HG03558 (cell line): ENCODE data around the gene TTC33.

ENCODE experiments used
- ATAC-seq: cut with Tn5 transposase; IDR thresholded peaks from one replicate; pipeline ENCODE4 v1.9.1; 2021; ENCODE audit warnings: moderate number of reproducible peaks; ENCODE audit not compliant: unreplicated experiment; ENCODE audit errors: extremely low read depth

Gene TTC33

DNA sequence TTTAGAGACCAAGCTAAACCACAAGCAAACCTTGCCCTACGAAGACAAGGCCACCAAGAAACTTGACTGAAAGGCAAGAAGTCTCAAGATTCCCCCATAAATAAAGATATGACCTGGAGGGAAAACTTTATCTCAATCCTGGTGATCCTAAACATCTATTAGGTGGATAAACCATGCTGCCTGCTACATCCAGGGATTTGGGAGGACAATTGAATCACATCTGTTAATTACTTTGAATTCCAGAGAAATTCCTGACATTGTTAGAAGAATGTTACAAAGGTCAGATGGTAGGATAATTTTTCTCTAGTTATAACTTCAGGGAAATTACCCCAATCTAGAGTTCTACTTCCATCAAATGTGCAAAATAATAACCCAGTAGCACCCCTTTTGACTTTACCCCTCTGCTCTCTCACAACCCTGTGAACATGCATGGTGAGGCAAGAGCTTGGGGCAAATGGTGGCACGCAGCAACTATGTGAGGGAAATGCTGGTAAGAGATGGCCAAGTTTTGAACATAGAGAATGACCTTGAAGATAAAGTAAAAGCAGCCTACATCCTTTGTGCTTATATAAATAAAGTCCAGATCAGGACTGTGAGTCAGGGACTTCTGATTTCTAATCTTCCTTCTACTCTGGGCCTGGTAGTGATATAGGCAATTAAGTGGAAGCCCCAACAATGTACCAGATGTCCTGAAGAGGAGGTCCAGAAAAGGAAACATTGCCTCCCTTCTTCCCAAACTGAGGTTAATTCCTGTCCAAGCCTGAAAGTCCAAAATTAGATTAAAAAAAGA is 133.1 kb downstream of the TTC33 start:
- no peak for ATAC-seq

GRCh38 chr5:40619421-40619820 is 136.3 kb downstream of the TTC33 start:
- ATAC-seq = no peak

- ATAC-seq = no peak
These were observed 136.8 kb downstream of the TTC33 start for GRCh38 chr5:40618926-40619325.

DNA sequence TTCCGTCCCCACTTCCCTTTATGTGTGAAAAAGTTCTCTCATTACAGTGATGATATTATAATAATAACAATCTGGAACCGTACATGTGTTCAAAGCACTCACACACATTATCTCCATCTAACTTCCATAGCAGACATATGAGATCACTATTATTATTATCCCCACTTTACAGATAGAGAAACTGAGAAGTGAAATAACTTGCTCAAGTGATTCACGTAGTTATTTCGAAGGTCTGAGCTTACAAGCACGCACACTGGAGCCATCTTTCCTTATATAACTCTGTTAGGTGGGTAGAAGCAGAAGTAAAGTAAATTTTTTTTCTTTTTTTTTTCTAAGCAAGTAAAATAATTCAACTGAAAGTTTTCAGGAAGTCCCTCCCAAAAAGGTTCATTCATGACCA is 139.0 kb downstream of the TTC33 start:
- no peak for ATAC-seq

DNA sequence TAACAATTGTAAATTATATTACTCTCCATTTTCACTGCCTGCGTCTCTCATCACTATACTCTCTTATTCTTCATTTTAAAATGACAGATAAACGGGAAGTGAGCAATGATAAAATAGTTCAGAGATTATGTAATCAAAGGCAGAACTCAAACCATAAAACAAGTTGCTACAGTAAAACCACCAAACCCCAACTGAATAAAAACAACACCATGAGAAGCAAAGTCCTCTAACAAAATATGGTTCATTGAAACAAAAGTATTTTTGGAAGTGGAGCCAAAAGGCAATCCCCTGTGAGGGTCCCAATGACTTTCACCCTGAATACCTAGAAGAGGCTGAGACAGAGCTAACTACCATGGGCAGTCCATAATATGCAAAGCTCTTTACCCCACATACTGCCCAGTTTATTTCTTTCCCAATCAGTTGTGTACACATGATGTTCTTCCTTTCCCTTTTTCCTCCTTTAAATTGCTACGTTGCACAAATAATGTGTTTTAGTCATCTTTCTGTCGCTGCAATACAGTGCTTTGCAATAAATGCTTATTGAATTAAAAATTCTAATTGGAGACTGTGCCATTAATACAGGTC is 140.1 kb downstream of the TTC33 start:
- no peak for ATAC-seq

GRCh38 chr5:40614923-40615585 is 140.7 kb downstream of the TTC33 start:
- ATAC-seq = no peak

DNA sequence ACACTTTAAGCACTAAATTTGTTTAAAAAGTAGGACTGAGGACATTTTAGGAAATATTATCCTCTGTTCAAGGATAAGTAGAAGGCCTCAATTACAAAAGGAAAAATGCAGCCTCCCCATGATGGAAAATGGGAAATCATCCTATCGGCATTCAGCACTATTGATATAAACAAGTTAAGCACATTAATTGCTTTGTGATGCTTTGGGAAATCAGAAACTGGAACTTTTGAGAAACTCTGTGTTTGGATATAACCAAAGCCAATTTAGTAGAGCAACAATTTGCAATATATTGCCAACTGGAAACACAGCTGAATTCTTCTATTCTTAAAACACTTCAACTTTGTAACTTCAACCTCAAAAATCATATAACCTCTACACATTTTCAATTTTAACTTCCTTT is 141.3 kb downstream of the TTC33 start:
- no peak for ATAC-seq

DNA sequence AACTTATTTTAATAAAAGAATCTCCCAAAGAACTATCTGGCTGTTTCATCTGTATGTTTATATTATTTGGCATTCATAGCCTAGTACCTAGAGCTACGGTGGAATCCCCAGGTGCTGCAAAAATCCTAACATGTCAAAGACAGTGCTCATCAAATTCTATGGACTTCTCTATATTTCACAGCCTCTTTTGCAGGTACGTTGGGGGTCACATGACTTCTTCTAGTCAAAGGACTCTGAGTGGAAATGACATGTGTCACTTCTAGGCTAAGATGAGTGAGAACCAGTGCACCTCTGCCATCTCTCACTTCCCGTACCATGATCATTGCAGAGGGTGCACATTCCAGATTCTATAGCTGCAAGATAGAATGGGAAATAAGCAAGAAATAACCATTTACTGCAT is 148.6 kb downstream of the TTC33 start:
- no peak for ATAC-seq

DNA sequence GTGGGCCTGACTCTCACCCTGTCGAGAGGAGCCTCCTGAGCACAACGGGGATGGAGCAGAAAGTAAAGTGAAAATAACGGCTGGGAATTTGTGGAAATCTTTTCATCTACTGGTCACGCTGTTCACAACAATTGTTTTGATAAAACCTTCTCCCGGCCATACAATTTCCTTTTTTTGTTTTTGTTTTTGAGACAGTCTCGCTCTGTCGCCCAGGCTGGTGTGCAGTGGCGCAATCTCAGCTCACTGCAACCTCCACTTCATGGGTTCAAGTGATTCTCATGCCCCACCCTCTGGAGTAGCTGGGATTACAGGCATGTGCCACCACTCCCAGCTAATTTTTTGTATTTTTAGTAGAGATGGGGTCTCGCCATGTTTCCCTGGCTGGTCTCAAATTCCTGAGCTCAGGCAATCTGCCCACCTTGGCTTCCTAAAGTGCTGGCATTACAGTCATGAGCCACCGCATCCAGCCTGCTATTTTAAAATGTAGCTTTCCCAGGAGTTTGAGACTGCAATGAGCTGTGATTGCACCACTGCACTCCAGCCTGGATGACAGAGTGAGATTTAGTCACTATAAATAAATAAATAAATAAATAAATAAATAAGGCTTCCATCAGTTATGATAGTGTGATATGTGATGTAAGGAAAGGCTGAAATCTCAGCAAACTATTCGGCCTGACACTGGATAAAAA is 149.5 kb downstream of the TTC33 start:
- no peak for ATAC-seq

DNA sequence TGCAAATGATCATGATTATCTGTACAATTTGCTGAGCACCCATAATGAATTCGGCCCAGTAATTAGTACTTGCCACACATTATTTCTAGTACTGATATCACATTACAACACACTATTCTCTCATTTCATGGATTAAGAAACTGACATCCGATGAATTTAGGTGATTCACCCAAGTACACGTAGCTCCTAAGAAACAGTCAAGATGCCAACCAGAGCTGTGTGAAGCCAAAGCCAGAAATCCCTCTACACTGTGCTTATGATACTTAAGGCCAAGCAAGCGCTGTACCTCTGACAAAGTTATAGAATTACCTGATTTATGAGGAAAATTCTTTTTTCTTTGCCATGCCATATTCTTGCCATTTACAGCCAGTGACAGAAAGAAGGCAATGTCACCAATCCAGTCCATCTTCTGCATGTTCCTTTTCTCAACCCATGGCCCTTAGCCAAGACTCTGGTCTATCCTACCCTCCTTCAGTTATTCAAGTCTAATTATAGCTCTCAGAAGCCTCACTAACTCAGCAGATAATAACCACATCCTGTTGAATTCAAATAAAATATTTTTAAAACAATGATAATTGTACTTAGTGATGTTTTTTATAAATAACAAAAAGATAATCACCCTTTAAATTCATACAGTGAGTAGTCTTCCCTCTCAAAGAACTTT is 150.3 kb downstream of the TTC33 start:
- no peak for ATAC-seq

- no peak for ATAC-seq
These were observed 152.4 kb downstream of the TTC33 start for GRCh38 chr5:40603378-40603777.

- no peak for ATAC-seq
These were observed 154.4 kb downstream of the TTC33 start for GRCh38 chr5:40601198-40601868.

DNA sequence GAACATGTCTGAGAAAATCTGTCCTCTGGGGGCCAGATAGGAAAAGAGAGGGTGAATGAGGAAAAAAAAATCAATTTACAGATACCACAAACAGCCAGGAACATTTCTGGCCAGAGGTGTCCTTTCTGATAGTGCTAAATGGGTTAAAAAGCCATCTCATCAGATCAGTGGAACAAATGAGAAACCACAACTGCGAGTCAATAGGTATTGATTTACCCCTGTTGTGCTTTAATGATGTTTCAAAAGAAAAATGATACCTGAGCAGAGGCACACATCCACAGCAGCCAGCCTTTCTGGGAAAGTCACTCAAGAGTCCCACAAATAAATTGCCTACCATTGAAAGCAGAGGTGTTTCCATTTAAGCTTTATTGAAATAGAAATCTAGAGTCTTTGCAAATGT is 155.4 kb downstream of the TTC33 start:
- ATAC-seq = no peak

GRCh38 chr5:40599676-40600075 is 156.1 kb downstream of the TTC33 start:
- no peak for ATAC-seq

GRCh38 chr5:40594811-40595210 is 160.9 kb downstream of the TTC33 start:
- no peak for ATAC-seq

DNA sequence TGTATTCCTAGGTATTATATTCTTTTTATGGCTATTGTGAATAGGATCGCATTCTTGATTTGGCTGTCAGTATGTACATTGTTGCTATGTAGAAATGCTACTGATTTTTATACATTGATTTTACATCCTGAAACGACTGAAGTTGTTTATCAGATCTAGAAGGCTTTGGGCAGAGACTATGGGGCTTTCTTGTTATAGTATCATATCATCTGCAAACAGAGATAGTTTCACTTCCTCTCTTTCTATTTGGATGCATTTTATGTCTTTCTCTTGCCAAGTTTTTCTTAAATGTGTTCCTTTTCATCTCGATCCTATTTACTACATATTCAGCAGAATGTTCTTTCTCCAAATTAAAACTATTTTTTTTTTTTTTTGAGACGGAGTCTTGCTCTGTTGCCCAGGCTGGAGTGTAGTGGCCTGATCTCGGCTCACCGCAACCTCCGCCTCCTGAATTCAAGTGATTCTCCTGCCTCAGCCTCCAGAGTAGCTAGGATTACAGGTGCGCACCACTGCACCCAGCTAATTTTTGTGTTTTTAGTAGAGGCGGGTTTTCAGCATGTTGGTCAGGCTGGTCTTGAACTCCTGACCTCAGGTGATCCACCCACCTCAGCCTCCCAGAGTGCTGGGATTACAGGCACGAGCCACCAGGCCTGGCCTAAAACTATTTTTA is 163.9 kb downstream of the TTC33 start:
- ATAC-seq = peak; percentile 75

- no peak for ATAC-seq
These were observed 168.4 kb downstream of the TTC33 start for GRCh38 chr5:40587376-40587775.

GRCh38 chr5:40585537-40586267 is 170.1 kb downstream of the TTC33 start:
- no peak for ATAC-seq

- no peak for ATAC-seq
These were observed 171.7 kb downstream of the TTC33 start for GRCh38 chr5:40584054-40584453.
